Right hindlimb (tissue), 1 donor: ENCODE measurements around the gene SLX4IP.

Source experiments
- DNase-seq: peaks from one replicate; pipeline ENCODE4 v3.0.0-alpha.2; 2018

SLX4IP gene

GRCh38 chr20:10498200-10498599 lies 63.1 kb downstream of the SLX4IP start:
- no peak for DNase-seq

DNA sequence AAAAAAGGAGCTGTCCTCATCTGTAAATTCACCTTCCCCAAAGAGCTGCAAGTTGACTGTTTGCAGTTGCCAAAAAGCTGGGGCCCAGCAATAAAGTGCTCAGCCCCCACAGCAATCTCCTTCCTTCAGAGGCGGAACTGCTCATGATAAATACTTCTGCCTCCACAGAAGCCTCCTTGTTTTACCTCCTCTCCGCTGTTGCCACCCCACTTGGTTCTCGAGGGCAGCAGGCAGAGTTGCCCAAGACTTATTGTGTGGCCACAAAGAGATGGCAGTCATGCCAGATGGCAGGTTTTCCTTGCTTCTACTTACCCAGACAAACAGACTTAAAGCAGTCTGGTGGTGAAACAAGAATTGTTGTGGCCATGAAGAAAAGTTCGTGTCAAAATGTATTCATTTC lies 66.3 kb downstream of the SLX4IP start:
- no peak for DNase-seq

- no peak for DNase-seq
Measured at GRCh38 chr20:10502098-10502526, 67.0 kb downstream of the SLX4IP start.

DNA sequence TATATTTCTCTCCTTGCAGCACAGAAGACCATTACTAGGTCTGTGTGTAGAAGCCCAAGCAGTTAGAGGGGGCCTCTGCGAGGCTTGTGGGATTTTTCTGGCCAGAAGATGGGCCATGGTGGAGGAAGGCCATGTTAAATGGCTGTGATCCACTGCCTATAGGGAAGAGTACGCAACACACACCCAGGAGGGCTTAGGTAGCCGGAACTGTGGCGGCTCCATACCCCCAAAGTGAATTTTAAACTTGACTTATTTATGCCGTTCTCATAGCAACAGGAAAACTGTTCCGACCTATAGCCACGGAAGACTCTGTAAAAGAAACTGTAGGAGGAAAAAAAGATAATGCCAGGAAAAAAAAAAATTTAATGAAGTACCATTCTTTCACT lies 69.5 kb downstream of the SLX4IP start:
- DNase-seq: peak; percentile 68

DNA sequence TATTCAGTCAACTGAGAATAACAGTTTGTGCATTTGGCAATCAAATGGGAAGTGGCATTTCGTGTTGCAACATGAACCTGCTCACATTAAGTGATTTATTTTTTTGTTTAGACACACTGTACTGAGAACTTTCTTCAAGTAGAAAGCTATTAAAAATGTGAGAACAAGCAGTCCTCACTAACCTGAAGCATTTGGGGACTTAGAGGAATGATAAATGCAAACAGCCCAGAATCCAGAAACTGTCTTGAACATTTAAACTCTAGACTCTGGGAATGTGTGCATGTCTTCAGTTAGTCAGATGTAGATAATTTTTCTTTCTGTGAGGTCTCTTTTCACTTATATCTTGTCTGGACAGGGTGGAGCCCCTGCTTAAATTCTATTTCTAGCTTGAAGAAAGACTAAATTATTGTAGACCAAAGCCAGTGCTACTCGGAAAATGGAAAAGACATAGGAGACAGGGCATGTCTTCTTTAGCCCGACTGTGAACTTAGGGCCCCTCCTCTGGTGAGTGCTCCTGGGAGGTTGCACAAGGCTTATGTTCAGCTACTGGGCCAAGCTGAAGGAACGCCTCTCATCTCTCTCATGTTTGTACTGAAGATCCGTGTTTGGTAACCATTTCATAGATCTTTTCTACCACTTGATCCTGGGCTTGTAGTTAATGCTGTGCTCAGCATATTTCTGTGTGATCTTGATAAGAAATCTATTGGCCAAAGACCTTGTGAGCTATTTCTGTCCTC lies 70.1 kb downstream of the SLX4IP start:
- peak; percentile 75 for DNase-seq

GRCh38 chr20:10505827-10506226 lies 70.7 kb downstream of the SLX4IP start:
- no peak for DNase-seq

DNA sequence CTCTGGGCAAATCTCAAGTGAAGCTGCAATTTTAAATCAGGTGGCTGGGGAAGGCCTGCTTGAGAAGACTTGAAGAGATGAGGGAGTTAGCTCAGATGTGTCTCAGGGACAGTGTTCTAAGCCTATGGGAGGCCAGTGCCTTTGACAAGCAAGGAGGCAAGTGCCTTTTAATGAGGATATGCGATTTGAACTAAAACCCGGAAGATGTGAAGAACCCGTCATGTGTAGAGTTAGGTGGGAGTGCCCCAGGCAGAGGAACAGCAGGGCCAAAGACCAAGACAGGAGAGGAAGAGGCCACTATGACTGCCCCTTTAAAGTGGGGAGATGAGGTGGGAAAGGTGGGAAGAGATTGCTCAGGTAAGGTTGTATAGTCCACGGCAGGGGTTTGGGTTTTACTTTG lies 71.9 kb downstream of the SLX4IP start:
- no peak for DNase-seq

DNA sequence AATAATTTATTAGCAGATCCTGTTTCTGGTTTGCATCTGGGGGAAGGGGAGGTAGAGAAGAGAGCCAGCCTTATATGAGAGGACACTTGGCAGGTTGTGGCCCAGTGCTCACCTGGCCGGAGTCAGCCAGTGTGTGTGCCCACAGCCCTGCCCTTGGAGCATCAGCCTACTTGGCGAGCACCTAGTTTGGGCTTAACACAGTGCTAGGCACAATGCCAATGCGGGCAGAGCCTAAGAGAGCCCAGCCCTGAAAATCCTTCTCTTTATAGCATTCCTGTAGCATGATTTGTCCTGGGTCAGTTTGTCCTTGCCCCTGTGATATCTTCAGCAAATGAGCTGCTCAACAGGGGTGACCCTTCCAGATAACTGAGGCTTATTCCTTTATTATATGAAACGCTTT lies 73.0 kb downstream of the SLX4IP start:
- DNase-seq: no peak

DNA sequence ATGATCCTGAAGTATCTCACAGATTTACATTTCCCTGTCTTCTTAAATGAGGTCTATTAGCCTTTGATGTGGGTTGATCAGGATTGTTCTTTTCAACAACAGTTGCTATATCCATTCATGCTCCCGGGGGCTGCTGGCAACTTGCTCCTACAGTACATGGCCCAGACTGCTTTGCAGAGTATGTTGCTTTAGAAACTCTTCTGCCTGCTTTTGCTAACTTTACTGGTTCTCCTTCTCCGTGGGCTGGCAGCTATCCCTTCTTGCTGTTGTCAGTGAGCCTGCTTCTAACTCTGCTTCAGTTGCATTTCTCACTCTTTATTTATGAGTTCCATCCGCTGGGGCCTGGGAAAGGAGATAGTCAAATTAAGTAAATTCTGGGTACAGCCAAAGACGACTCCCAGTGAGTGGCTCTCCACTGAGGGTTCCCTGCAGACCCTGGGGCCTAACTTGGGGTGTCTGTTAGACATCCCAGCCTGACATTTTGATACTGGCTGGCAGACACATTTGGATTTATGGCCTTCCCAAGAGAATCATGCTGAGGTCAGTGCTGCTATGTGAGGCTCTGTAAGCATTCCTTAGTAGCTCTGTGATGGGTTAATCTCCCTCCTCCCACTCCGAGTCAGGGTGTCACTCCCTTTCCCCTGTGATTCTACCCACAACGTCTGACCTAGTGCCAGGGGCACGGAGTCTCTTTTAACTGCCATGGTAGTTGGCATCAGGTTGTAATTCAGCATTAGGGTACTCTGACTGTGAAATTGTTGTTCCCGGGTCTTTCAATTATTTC lies 73.6 kb downstream of the SLX4IP start:
- peak; percentile 61 for DNase-seq

DNA sequence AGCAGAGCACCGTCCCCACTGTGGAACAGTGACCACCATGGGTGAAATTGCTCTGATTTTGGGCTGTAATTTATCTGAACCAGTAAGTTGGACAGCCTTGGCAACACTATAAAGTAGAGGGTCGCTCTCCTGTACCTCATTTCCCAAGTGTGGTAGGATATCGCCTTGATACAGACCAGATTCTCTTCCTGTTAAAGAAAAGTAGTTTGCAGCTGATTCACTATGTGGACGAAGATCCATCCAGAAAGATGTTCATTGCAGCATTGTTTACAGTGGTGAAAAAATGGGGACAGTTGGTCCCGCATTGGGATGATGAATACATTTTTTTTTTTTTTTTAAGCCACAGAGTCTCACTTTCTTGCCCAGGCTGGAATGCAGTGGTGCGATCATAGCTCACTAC lies 74.3 kb downstream of the SLX4IP start:
- no peak for DNase-seq

DNA sequence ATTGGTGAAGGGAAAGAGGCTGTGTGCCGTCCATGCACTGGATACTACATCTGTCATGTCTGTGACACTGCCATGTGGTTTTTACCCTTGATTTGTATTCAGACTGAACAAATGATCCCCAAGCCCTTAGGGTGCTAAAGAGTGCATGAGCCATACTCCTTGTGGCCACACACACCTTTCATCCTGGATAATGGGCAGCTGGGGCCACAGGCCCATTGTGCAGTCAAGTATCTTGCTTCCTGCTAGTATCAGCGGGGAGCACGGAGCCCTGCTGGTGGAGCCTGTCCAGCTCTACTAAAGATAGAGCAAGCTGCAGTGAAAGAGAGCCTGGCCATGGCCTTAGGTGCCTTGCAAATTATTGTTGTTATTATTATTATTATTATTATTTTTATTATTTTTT lies 75.1 kb downstream of the SLX4IP start:
- DNase-seq: no peak

- DNase-seq: no peak
Measured at GRCh38 chr20:10511170-10511508, 76.0 kb downstream of the SLX4IP start.

GRCh38 chr20:10511509-10512251 lies 76.6 kb downstream of the SLX4IP start:
- peak; percentile 70 for DNase-seq

DNA sequence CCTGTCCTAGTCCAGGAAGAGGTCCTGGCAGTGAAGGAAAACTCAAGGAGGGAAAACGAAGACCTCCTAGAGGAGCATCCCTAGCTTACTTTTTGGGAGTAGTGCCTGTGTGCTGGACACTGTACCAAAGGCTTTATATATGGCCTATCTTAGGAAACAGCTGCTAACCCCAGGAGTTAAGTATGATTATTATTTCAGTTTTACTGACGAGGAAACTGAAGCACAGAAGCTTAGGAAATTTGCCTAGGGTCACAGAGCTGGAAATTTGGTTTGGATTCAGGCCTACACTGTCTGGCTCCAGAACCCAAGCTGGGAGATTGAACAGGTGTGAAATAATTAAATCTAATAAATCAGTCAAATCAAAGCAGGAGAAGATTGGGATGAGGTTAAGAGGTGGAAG lies 78.0 kb downstream of the SLX4IP start:
- DNase-seq: no peak

- no peak for DNase-seq
Measured at GRCh38 chr20:10513931-10514575, 78.9 kb downstream of the SLX4IP start.

- DNase-seq: no peak
Measured at GRCh38 chr20:10516529-10516928, 81.4 kb downstream of the SLX4IP start.

GRCh38 chr20:10519361-10520046 lies 84.4 kb downstream of the SLX4IP start:
- no peak for DNase-seq

DNA sequence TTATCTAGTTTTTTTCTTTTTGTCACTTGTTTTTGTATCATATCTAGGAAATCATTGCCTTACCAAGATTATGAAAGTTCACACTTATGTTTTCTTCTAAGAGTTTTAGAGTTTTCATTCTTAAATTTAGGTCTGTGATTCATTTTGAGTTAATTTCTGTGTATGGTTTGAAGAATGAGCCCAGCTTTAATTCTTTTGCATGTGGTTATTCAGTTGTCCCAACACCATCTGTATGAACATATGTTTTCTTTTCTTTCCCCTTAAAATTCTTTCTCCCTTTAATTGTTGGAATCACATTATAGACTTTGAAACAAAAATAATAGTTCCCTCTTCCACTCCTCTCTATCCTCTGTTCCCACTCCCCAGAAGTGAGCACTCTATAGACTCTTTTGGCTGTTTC lies 85.4 kb downstream of the SLX4IP start:
- no peak for DNase-seq

GRCh38 chr20:10521068-10521831 lies 86.1 kb downstream of the SLX4IP start:
- DNase-seq: no peak

DNA sequence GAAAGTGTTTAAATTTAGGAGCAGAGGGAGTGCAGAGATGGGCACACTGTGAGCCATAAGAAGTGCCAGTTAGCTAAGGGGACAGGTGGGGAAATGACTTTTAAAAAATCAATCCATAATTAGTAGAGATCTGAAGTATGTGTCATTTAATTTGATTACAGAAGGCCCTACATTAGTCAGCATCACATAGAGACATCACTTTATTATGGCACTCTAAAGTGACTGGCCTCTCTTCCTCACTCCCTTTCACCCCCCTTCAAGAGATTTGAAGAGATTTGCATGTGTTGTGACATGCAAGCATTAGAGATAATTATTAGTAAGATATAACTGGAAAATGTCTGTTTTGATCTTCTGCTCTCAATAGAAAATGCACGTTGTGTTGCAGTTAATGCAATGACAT lies 86.7 kb downstream of the SLX4IP start:
- no peak for DNase-seq

- no peak for DNase-seq
Measured at GRCh38 chr20:10522328-10522727, 87.2 kb downstream of the SLX4IP start.

- no peak for DNase-seq
Measured at GRCh38 chr20:10523443-10523842, 88.3 kb downstream of the SLX4IP start.
